HEK293 (cell line): ENCODE results near the gene HOXB9.

Source experiments
- EGR2 ChIP-seq: fragments of 450-650 bp; formaldehyde crosslinking; IDR thresholded peaks from 2 replicates; pipeline ENCODE4 v1.5.1; 2016; ENCODE audit warnings: low read depth, missing biosample characterization, missing genetic modification characterization
- GLIS1 ChIP-seq: fragments of 450-650 bp; formaldehyde crosslinking; IDR thresholded peaks from 2 replicates; pipeline ENCODE4 v1.5.1; 2016; ENCODE audit warnings: missing biosample characterization, missing genetic modification characterization
- OSR2 ChIP-seq: fragments of 450-650 bp; formaldehyde crosslinking; IDR thresholded peaks from 2 replicates; pipeline ENCODE4 v1.5.1; 2016; ENCODE audit warnings: missing biosample characterization, missing genetic modification characterization
- PRDM1 ChIP-seq: fragments of 450-650 bp; formaldehyde crosslinking; IDR thresholded peaks from 2 replicates; pipeline ENCODE4; 2016; ENCODE audit warnings: missing biosample characterization, missing genetic modification characterization
- RBAK ChIP-seq: fragments of 450-650 bp; formaldehyde crosslinking; IDR thresholded peaks from 2 replicates; pipeline ENCODE4 v1.5.1; 2016; ENCODE audit warnings: missing biosample characterization, missing genetic modification characterization
- SALL2 ChIP-seq: fragments of 450-650 bp; formaldehyde crosslinking; IDR thresholded peaks from 2 replicates; pipeline ENCODE4 v1.5.0; 2017; ENCODE audit warnings: missing biosample characterization, mild to moderate bottlenecking, missing genetic modification characterization, borderline replicate concordance
- SP2 ChIP-seq: fragments of 450-650 bp; formaldehyde crosslinking; IDR thresholded peaks from 2 replicates; pipeline ENCODE4 v1.5.1; 2016; ENCODE audit warnings: missing biosample characterization, missing genetic modification characterization
- YY2 ChIP-seq: fragments of 450-650 bp; formaldehyde crosslinking; IDR thresholded peaks from 2 replicates; pipeline ENCODE4 v1.5.1; 2016; ENCODE audit warnings: missing biosample characterization, missing genetic modification characterization
- ZBTB17 ChIP-seq: fragments of 450-650 bp; formaldehyde crosslinking; IDR thresholded peaks from 2 replicates; pipeline ENCODE4 v1.5.1; 2016; ENCODE audit warnings: missing biosample characterization, missing genetic modification characterization
- ZBTB21 ChIP-seq: fragments of 450-650 bp; formaldehyde crosslinking; IDR thresholded peaks from 2 replicates; pipeline ENCODE4 v1.5.1; 2017; ENCODE audit warnings: missing biosample characterization, missing genetic modification characterization
- ZBTB48 ChIP-seq: fragments of 450-650 bp; formaldehyde crosslinking; IDR thresholded peaks from 2 replicates; pipeline ENCODE4 v1.5.1; 2016; ENCODE audit warnings: missing biosample characterization, missing genetic modification characterization
- ZFP69B ChIP-seq: fragments of 450-650 bp; formaldehyde crosslinking; IDR thresholded peaks from 2 replicates; pipeline ENCODE4 v1.5.1; 2016; ENCODE audit warnings: missing biosample characterization, missing genetic modification characterization
- ZNF16 ChIP-seq: fragments of 450-650 bp; formaldehyde crosslinking; IDR thresholded peaks from 2 replicates; pipeline ENCODE4 v1.5.1; 2016; ENCODE audit warnings: low read depth, missing biosample characterization, missing genetic modification characterization
- ZNF335 ChIP-seq: fragments of 450-650 bp; formaldehyde crosslinking; conservative IDR thresholded peaks from 2 replicates; pipeline ENCODE4 v1.5.1; 2016; ENCODE audit warnings: missing biosample characterization, missing genetic modification characterization
- ZNF394 ChIP-seq: fragments of 450-650 bp; formaldehyde crosslinking; IDR thresholded peaks from 2 replicates; pipeline ENCODE4 v1.5.1; 2016; ENCODE audit warnings: missing biosample characterization, missing genetic modification characterization, mild to moderate bottlenecking, moderate library complexity, borderline replicate concordance
- ZNF549 ChIP-seq: fragments of 450-650 bp; IDR thresholded peaks from 2 replicates; pipeline ENCODE4 v1.5.1; 2018; ENCODE audit warnings: missing biosample characterization, missing genetic modification characterization, mild to moderate bottlenecking, inconsistent platforms, moderate library complexity
- ZNF560 ChIP-seq: fragments of 450-650 bp; formaldehyde crosslinking; IDR thresholded peaks from 2 replicates; pipeline ENCODE4 v1.5.1; 2017; ENCODE audit warnings: missing biosample characterization, missing genetic modification characterization, borderline replicate concordance
- ZNF670 ChIP-seq: fragments of 450-650 bp; formaldehyde crosslinking; IDR thresholded peaks from 2 replicates; pipeline ENCODE4 v1.5.1; 2016; ENCODE audit warnings: missing biosample characterization, missing genetic modification characterization, low read depth
- ZNF792 ChIP-seq: fragments of 450-650 bp; formaldehyde crosslinking; IDR thresholded peaks from 2 replicates; pipeline ENCODE4 v1.5.1; 2016; ENCODE audit warnings: missing biosample characterization, missing genetic modification characterization
- TF ChIP-seq, protein P1 (sequence below): fragments of 450-650 bp; formaldehyde crosslinking; IDR thresholded peaks from 2 replicates; pipeline ENCODE4 v1.5.1; 2016; ENCODE audit warnings: missing biosample characterization, missing genetic modification characterization
- TF ChIP-seq, protein P2 (sequence below): fragments of 450-650 bp; formaldehyde crosslinking; IDR thresholded peaks from 2 replicates; pipeline ENCODE4 v1.5.1; 2016; ENCODE audit warnings: missing biosample characterization, missing genetic modification characterization
- TF ChIP-seq, protein P3 (sequence below): IDR thresholded peaks from 2 replicates; pipeline ENCODE4 v1.6.1; 2011; ENCODE audit warnings: mild to moderate bottlenecking, low read depth, low read length, borderline replicate concordance
- TF ChIP-seq, protein P4 (sequence below): fragments of 450-650 bp; formaldehyde crosslinking; IDR thresholded peaks from 2 replicates; pipeline ENCODE4 v1.5.1; 2016; ENCODE audit warnings: missing biosample characterization, missing genetic modification characterization
- TF ChIP-seq, protein P5 (sequence below): fragments of 450-650 bp; formaldehyde crosslinking; IDR thresholded peaks from 2 replicates; pipeline ENCODE4 v1.5.1; 2017; ENCODE audit warnings: missing biosample characterization, mild to moderate bottlenecking, missing genetic modification characterization, moderate library complexity
- TF ChIP-seq, protein P6 (sequence below): fragments of 450-650 bp; formaldehyde crosslinking; IDR thresholded peaks from 2 replicates; pipeline ENCODE4 v1.5.1; 2016; ENCODE audit warnings: missing biosample characterization, missing genetic modification characterization

Gene HOXB9

DNA sequence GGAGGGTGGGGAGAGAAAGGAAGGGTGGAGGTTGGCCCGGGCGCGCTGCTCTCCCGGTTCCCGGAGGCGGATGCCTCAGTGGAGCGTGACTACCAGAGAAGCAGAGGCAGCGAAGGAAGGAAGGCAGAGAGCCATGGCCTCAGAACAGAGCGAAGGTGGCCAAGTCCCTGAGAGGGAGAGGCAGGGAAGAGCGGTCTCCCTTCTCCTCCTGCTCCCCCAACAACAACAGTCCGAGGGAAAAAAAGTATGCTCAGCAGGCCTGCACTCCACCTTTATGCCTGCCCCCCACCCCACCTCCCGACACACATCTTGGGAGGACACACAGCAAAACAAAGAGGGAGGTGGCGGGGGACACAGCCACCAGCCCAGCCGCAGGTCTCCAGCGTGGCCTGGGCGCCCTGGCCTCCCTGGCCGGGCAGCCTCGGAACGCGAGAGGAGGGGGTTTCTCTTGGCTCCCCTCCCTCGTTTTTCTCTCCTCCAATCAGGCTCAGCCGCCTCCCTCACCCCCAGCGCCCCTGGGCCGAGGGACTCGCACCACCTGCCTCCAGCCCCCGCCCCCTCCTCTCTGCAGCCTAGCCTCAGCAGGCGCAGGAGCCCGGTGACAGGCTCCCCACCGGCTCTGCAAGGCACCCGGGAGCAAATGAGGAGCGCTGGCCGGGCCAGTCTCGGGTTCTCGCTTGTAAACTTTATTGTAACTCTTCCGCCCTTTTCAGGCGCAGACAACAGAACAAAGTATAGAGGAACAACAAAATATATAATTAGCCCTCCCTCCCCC lies 14.3 kb downstream of the HOXB9 start (continued):
- TF ChIP-seq, protein P1, sequence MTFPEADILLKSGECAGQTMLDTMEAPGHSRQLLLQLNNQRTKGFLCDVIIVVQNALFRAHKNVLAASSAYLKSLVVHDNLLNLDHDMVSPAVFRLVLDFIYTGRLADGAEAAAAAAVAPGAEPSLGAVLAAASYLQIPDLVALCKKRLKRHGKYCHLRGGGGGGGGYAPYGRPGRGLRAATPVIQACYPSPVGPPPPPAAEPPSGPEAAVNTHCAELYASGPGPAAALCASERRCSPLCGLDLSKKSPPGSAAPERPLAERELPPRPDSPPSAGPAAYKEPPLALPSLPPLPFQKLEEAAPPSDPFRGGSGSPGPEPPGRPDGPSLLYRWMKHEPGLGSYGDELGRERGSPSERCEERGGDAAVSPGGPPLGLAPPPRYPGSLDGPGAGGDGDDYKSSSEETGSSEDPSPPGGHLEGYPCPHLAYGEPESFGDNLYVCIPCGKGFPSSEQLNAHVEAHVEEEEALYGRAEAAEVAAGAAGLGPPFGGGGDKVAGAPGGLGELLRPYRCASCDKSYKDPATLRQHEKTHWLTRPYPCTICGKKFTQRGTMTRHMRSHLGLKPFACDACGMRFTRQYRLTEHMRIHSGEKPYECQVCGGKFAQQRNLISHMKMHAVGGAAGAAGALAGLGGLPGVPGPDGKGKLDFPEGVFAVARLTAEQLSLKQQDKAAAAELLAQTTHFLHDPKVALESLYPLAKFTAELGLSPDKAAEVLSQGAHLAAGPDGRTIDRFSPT = peak; percentile 66
- peak; percentile 83 for TF ChIP-seq GLIS1 (tag by site-specific recombination)
- TF ChIP-seq RBAK (tag by site-specific recombination) = no peak
- no peak for TF ChIP-seq ZNF560 (tag by site-specific recombination)
- 0 out of 2 replicates have a peak, but pooled peaks have one; percentile 46 for TF ChIP-seq ZBTB21 (tag by site-specific recombination)
- TF ChIP-seq ZNF670 (tag by site-specific recombination) = no peak
- no peak; the same call in 1 of the 2 replicates for TF ChIP-seq EGR2 (tag by site-specific recombination)
- TF ChIP-seq, protein P2, sequence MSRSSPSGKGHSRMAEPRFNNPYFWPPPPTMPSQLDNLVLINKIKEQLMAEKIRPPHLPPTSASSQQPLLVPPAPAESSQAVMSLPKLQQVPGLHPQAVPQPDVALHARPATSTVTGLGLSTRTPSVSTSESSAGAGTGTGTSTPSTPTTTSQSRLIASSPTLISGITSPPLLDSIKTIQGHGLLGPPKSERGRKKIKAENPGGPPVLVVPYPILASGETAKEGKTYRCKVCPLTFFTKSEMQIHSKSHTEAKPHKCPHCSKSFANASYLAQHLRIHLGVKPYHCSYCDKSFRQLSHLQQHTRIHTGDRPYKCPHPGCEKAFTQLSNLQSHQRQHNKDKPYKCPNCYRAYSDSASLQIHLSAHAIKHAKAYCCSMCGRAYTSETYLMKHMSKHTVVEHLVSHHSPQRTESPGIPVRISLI (tag by site-specific recombination) = 0 out of 2 replicates have a peak, but pooled peaks have one; percentile 45
- peak; percentile 75 for TF ChIP-seq OSR2 (tag by site-specific recombination)
- TF ChIP-seq ZBTB17 (tag by site-specific recombination) = peak; percentile 96
- TF ChIP-seq, protein P3, sequence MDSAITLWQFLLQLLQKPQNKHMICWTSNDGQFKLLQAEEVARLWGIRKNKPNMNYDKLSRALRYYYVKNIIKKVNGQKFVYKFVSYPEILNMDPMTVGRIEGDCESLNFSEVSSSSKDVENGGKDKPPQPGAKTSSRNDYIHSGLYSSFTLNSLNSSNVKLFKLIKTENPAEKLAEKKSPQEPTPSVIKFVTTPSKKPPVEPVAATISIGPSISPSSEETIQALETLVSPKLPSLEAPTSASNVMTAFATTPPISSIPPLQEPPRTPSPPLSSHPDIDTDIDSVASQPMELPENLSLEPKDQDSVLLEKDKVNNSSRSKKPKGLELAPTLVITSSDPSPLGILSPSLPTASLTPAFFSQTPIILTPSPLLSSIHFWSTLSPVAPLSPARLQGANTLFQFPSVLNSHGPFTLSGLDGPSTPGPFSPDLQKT = no peak
- TF ChIP-seq ZNF335 = peak; percentile 22; the same call in 1 of the 2 replicates
- peak; percentile 83 for TF ChIP-seq SP2 (tag by site-specific recombination)
- TF ChIP-seq, protein P4, sequence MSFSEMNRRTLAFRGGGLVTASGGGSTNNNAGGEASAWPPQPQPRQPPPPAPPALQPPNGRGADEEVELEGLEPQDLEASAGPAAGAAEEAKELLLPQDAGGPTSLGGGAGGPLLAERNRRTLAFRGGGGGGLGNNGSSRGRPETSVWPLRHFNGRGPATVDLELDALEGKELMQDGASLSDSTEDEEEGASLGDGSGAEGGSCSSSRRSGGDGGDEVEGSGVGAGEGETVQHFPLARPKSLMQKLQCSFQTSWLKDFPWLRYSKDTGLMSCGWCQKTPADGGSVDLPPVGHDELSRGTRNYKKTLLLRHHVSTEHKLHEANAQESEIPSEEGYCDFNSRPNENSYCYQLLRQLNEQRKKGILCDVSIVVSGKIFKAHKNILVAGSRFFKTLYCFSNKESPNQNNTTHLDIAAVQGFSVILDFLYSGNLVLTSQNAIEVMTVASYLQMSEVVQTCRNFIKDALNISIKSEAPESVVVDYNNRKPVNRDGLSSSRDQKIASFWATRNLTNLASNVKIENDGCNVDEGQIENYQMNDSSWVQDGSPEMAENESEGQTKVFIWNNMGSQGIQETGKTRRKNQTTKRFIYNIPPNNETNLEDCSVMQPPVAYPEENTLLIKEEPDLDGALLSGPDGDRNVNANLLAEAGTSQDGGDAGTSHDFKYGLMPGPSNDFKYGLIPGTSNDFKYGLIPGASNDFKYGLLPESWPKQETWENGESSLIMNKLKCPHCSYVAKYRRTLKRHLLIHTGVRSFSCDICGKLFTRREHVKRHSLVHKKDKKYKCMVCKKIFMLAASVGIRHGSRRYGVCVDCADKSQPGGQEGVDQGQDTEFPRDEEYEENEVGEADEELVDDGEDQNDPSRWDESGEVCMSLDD (tag by site-specific recombination) = peak; percentile 88
- TF ChIP-seq, protein P5, sequence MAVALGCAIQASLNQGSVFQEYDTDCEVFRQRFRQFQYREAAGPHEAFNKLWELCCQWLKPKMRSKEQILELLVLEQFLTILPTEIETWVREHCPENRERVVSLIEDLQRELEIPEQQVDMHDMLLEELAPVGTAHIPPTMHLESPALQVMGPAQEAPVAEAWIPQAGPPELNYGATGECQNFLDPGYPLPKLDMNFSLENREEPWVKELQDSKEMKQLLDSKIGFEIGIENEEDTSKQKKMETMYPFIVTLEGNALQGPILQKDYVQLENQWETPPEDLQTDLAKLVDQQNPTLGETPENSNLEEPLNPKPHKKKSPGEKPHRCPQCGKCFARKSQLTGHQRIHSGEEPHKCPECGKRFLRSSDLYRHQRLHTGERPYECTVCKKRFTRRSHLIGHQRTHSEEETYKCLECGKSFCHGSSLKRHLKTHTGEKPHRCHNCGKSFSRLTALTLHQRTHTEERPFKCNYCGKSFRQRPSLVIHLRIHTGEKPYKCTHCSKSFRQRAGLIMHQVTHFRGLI (tag by site-specific recombination) = peak; percentile 69
- TF ChIP-seq YY2 = 0 out of 2 replicates have a peak, but pooled peaks have one; percentile 20
- TF ChIP-seq ZNF394 (tag by site-specific recombination) = peak; percentile 80; the same call in 1 of the 2 replicates
- no peak for TF ChIP-seq ZNF16 (tag by site-specific recombination)
- TF ChIP-seq ZNF792 (tag by site-specific recombination) = no peak
- peak; percentile 82 for TF ChIP-seq ZBTB48 (tag by site-specific recombination)
- TF ChIP-seq, protein P6, sequence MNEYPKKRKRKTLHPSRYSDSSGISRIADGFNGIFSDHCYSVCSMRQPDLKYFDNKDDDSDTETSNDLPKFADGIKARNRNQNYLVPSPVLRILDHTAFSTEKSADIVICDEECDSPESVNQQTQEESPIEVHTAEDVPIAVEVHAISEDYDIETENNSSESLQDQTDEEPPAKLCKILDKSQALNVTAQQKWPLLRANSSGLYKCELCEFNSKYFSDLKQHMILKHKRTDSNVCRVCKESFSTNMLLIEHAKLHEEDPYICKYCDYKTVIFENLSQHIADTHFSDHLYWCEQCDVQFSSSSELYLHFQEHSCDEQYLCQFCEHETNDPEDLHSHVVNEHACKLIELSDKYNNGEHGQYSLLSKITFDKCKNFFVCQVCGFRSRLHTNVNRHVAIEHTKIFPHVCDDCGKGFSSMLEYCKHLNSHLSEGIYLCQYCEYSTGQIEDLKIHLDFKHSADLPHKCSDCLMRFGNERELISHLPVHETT (tag by site-specific recombination) = 0 out of 2 replicates have a peak, but pooled peaks have one; percentile 25
- TF ChIP-seq PRDM1 (tag by site-specific recombination) = peak; percentile 93
- no peak for TF ChIP-seq SALL2 (tag by site-specific recombination)
- TF ChIP-seq ZFP69B (tag by site-specific recombination) = peak; percentile 16; the same call in 1 of the 2 replicates
- no peak for TF ChIP-seq ZNF549
